Measurements from ENCODE around the gene TSPYL4. TPM values are rescaled to one million over a fixed set of nuclear protein-coding genes. Genes with fewer than 3 reads are reported as not detected.

The TSPYL4 gene
- polyA plus RNA-seq, 1 experiment: 33.7 TPM

GRCh38 chr6:116210316-116210715 is 43.6 kb downstream of the TSPYL4 start:
- no peaks in the 10 kb centered on the region for H3K36me3 ChIP-seq (ENCODE audit: control insufficient read depth, insufficient read depth, low read length)
- CTCF ChIA-PET: no interaction called here
- no peak for DNase-seq (ENCODE audit: low read depth)
- TF ChIP-seq, protein P1, sequence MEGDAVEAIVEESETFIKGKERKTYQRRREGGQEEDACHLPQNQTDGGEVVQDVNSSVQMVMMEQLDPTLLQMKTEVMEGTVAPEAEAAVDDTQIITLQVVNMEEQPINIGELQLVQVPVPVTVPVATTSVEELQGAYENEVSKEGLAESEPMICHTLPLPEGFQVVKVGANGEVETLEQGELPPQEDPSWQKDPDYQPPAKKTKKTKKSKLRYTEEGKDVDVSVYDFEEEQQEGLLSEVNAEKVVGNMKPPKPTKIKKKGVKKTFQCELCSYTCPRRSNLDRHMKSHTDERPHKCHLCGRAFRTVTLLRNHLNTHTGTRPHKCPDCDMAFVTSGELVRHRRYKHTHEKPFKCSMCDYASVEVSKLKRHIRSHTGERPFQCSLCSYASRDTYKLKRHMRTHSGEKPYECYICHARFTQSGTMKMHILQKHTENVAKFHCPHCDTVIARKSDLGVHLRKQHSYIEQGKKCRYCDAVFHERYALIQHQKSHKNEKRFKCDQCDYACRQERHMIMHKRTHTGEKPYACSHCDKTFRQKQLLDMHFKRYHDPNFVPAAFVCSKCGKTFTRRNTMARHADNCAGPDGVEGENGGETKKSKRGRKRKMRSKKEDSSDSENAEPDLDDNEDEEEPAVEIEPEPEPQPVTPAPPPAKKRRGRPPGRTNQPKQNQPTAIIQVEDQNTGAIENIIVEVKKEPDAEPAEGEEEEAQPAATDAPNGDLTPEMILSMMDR (IDR thresholded peaks at IDR 0.05; ENCODE audit: insufficient read depth, low read depth, low read length): no peak
- H3K27me3 ChIP-seq (ENCODE audit: control insufficient read depth, insufficient read depth, low read length): no peaks in the 10 kb centered on the region
- H3K4me3 ChIP-seq (ENCODE audit: low read depth, low read length): no peak overlapping the region
- POLR2A ChIA-PET: no interaction called here

DNA sequence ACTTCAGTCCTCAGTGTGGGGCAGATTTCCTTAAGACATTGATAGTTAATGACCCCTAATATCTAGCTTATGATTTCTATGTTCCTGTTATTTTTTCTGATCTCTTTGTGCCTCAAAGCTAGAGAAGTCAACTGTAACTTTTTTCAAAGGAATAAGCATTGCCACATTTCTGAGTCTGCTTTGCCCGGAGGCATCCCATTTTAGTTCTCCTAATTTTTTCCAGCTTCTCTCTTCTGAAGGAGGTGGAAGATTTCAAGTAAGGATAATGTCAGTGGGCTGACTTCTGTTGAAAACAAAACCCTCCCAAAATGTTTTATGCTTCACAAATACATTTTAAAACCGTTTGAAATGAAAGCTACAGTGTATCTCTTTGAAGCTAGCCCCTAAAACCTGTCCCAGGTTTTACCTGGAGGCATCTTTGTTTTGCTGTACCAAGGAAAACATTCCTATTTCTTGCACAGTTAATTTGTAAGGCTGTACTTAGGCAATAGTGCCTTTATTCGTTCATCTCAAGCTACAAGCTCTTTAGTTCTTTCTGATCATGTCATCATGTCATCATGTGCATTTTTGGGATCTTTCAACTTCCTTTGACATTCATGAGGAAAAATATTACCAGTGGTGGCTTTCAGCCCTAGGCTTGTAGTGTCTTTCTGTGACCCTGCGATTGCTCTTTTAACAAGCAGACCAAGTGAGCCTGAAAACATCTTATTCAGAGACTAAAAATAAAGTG is 45.7 kb downstream of the TSPYL4 start:
- no peak overlapping the region for H3K4me3 ChIP-seq (ENCODE audit: low read depth, low read length)
- H3K36me3 ChIP-seq (ENCODE audit: control insufficient read depth, insufficient read depth, low read length): no peaks in the 10 kb centered on the region
- ChIA-PET POLR2A (interaction anchor here (0.6 kb wide), 1 partner anchor 1310 kb away, joined by 3 read pairs; no protein-coding TSS in a partner anchor), CTCF (interaction anchor here (0.8 to 3.1 kb wide), 3 partner anchors 9 to 80 kb away, joined by 3 to 21 read pairs (median 3); no protein-coding TSS in a partner anchor)
- TF ChIP-seq, protein P1 (IDR thresholded peaks at IDR 0.05; ENCODE audit: insufficient read depth, low read depth, low read length): no peak
- DNase-seq (ENCODE audit: low read depth): no peak
- H3K27me3 ChIP-seq (ENCODE audit: control insufficient read depth, insufficient read depth, low read length): no peaks in the 10 kb centered on the region

GRCh38 chr6:116206231-116206903 is 47.5 kb downstream of the TSPYL4 start:
- Histone ChIP-seq H3K36me3 (ENCODE audit: control insufficient read depth, insufficient read depth, low read length) (no peaks in the 10 kb centered on the region), H3K4me3 (ENCODE audit: low read depth, low read length) (no peak overlapping the region), H3K27me3 (ENCODE audit: control insufficient read depth, insufficient read depth, low read length) (no peaks in the 10 kb centered on the region)
- POLR2A ChIA-PET: no interaction called here
- CTCF ChIA-PET: interaction anchor here (0.6 to 3.1 kb wide), 4 partner anchors 9 to 91 kb away, joined by 3 to 21 read pairs (median 4); no protein-coding TSS in a partner anchor
- DNase-seq (ENCODE audit: low read depth): no peak
- TF ChIP-seq, protein P1 (IDR thresholded peaks at IDR 0.05; ENCODE audit: insufficient read depth, low read depth, low read length): no peak

- H3K36me3 ChIP-seq (ENCODE audit: control insufficient read depth, insufficient read depth, low read length): no peaks in the 10 kb centered on the region
- no peak for DNase-seq (ENCODE audit: low read depth)
- H3K4me3 ChIP-seq (ENCODE audit: low read depth, low read length): no peak overlapping the region
- ChIA-PET CTCF (interaction anchor here (1.2 kb wide), 1 partner anchor 10 kb away, joined by 4 read pairs; no protein-coding TSS in a partner anchor), POLR2A (no interaction called here)
- no peaks in the 10 kb centered on the region for H3K27me3 ChIP-seq (ENCODE audit: control insufficient read depth, insufficient read depth, low read length)
- TF ChIP-seq, protein P1 (IDR thresholded peaks at IDR 0.05; ENCODE audit: insufficient read depth, low read depth, low read length): no peak
Measured at GRCh38 chr6:116205281-116205680, 48.6 kb downstream of the TSPYL4 start.

GRCh38 chr6:116201538-116201937 is 52.3 kb downstream of the TSPYL4 start:
- ChIA-PET POLR2A (no interaction called here), CTCF (no interaction called here)
- H3K4me3 ChIP-seq (ENCODE audit: low read depth, low read length): no peak overlapping the region
- no peaks in the 10 kb centered on the region for H3K27me3 ChIP-seq (ENCODE audit: control insufficient read depth, insufficient read depth, low read length)
- no peaks in the 10 kb centered on the region for H3K36me3 ChIP-seq (ENCODE audit: control insufficient read depth, insufficient read depth, low read length)
- no peak for DNase-seq (ENCODE audit: low read depth)
- TF ChIP-seq, protein P1 (IDR thresholded peaks at IDR 0.05; ENCODE audit: insufficient read depth, low read depth, low read length): no peak

Data from BJ (cell line).